Muscle layer of duodenum (tissue), 2 donors: Measurements from ENCODE around the gene BTBD19.
"Not testable (repeated sequence)": the region's sequence is repeated elsewhere in the genome, so short reads cannot be mapped to it uniquely, and the experiment has no call there.

Experiments
- H3K27ac ChIP-seq: one replicate; pipeline ENCODE4 v1.7.0; 2013; ENCODE audit warnings: mild to moderate bottlenecking, low read length
- H3K27me3 ChIP-seq: one replicate; pipeline ENCODE4 v1.7.0; 2013; ENCODE audit warnings: low read depth, mild to moderate bottlenecking, control low read depth, low read length
- H3K36me3 ChIP-seq, 2 donors: one replicate each; pipeline ENCODE4 v1.7.0; 2013; ENCODE audit warnings: low read length in 2 of 2, control low read depth in 1 of 2, mild to moderate bottlenecking in 1 of 2; ENCODE audit not compliant: insufficient read depth in 2 of 2, control insufficient read depth in 1 of 2
- H3K4me1 ChIP-seq, 2 donors: one replicate each; pipeline ENCODE4 v1.7.0; 2013; ENCODE audit warnings: low read length in 2 of 2, mild to moderate bottlenecking in 2 of 2, control low read depth in 1 of 2, moderate library complexity in 1 of 2; ENCODE audit not compliant: insufficient read depth in 2 of 2, control insufficient read depth in 1 of 2
- H3K4me3 ChIP-seq, 2 donors: one replicate each; pipeline ENCODE4 v1.7.0; 2013; ENCODE audit warnings: low read length in 2 of 2, low read depth in 1 of 2, mild to moderate bottlenecking in 1 of 2
- H3K9me3 ChIP-seq, 2 donors: one replicate each; pipeline ENCODE4 v1.7.0; 2013; ENCODE audit warnings: low read length in 2 of 2, control low read depth in 1 of 2, mild to moderate bottlenecking in 1 of 2; ENCODE audit not compliant: control insufficient read depth in 1 of 2
- donor health status: healthy.

Gene BTBD19

GRCh38 chr1:44835738-44836675 is 27.7 kb downstream of the BTBD19 start:
- Histone ChIP-seq H3K27me3 (no peaks in the 10 kb centered on the region), H3K36me3 (no peaks in the 10 kb centered on the region), H3K4me3 (no peak overlapping the region), H3K27ac (no peak overlapping the region), H3K9me3 (no peaks in the 10 kb centered on the region), H3K4me1 (no peaks in the 10 kb centered on the region)

GRCh38 chr1:44838294-44838693 is 30.0 kb downstream of the BTBD19 start:
- H3K4me3 ChIP-seq, H3K36me3 ChIP-seq, H3K9me3 ChIP-seq, H3K27ac ChIP-seq, H3K27me3 ChIP-seq, H3K4me1 ChIP-seq: not testable (repeated sequence)

- Histone ChIP-seq H3K4me1 (no peaks in the 10 kb centered on the region), H3K9me3 (no peaks in the 10 kb centered on the region), H3K36me3 (no peaks in the 10 kb centered on the region), H3K27ac (no peak overlapping the region), H3K4me3 (no peak overlapping the region), H3K27me3 (no peaks in the 10 kb centered on the region)
These were observed 31.3 kb downstream of the BTBD19 start for GRCh38 chr1:44839576-44839975.

DNA sequence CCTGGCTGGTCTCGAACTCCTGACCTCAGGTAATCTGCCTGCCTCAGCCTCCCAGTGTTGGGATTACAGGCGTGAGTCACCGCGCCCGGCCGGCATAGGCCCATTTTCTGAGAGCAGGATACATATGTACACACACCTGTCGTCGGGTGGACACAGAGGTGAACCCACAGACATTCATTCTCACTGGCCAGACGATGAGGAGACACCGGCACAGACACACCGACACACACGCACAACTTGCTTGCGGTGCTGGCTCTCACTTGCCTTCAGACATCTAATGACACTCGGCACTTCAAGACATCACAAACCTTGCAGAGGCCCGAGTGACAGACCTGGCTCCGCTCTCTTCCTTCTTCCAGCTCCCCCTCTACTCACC is 34.2 kb downstream of the BTBD19 start:
- Histone ChIP-seq H3K27ac (no peak overlapping the region), H3K36me3 (no peaks in the 10 kb centered on the region), H3K27me3 (no peaks in the 10 kb centered on the region), H3K4me3 (peak overlapping the region; percentile 26 to 68), H3K4me1 (no peaks in the 10 kb centered on the region), H3K9me3 (no peaks in the 10 kb centered on the region)

GRCh38 chr1:44842862-44843655 is 34.7 kb downstream of the BTBD19 start, which contains the start of gene PTCH2:
Gene PTCH2 (minus strand): TSS chr1:44843253. CDS start chr1:44842932, 321 bp downstream.
- Histone ChIP-seq H3K27ac (no peak within 1 kb of the TSS), H3K9me3 (no peaks in the 10 kb centered on the region), H3K27me3 (no peaks in the 10 kb centered on the region), H3K4me1 (peaks cover 0 to under 1% of the 10 kb centered on the region in 2 donors), H3K36me3 (no peaks in the 10 kb centered on the region), H3K4me3 (peak within 1 kb of the TSS; percentile 26 to 68)

GRCh38 chr1:44846985-44847384 is 38.7 kb downstream of the BTBD19 start:
- no peak overlapping the region for H3K27ac ChIP-seq
- peaks cover 4 to 8% of the 10 kb centered on the region in 2 donors for H3K36me3 ChIP-seq

DNA sequence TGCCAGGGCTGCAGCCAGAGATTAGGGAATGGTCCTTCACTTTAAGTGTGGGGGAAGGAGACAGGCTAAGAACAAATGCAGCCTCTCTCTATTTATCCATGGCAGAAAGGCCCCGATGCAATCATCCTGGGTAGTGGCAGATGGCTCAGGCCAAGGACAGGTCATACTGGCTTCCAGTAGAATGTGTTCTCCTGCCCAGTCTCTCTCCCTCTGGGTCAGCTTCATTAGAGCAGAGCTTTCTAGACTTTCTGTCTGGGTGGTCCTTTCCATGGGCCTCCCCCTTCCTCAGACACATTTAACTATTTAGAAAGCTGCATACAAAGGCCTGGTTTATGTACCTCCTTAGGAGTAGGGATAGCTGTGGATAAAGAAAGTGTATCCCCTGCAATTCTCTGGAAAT is 39.5 kb downstream of the BTBD19 start:
- Histone ChIP-seq H3K9me3 (no peaks in the 10 kb centered on the region), H3K4me3 (no peak overlapping the region), H3K36me3 (peaks cover 4 to 8% of the 10 kb centered on the region in 2 donors), H3K4me1 (peaks cover 0 to 16% of the 10 kb centered on the region in 2 donors), H3K27me3 (no peaks in the 10 kb centered on the region), H3K27ac (no peak overlapping the region)

More at GRCh38 chr1:44846985-44847384, 38.7 kb downstream of the BTBD19 start:
- Histone ChIP-seq H3K4me3 (no peak overlapping the region), H3K27me3 (no peaks in the 10 kb centered on the region), H3K4me1 (peaks cover 0 to 16% of the 10 kb centered on the region in 2 donors), H3K9me3 (no peaks in the 10 kb centered on the region)

DNA sequence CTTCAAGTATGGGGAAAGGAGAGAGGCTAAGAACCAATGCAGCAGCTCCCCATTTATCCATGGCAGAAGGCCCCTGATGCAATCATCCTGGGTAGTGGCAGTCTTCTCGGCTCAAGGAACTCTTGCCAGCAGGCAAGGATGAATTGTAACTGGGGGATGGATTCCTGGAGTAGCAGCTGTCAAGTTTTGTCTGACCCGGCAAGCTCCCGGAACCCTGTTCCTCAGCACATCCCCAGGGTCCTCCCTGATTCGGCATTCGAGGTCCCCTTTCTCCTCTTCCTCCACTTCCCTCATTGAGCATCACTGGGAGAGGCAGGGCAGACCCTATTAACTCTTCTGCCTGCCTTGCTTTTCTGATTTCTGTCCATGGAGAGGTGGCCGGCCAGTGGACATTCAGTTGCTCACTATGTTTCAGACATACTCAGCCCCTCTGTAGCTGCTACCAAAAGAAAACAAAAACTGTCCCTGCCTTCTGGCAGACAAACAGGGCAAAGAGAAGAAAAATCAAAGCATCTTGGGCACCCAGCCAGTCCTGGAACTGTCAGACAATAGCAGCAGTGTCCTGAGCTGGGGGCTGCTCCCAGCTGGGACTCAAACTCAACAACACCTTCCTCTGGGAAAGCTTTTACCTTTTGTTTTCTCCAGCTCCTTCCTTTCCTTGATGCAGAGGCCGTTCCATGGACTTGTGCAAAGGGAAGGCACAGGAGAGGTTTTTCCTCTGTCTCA is 40.3 kb downstream of the BTBD19 start:
- Histone ChIP-seq H3K4me3 (no peak overlapping the region), H3K27ac (no peak overlapping the region)

DNA sequence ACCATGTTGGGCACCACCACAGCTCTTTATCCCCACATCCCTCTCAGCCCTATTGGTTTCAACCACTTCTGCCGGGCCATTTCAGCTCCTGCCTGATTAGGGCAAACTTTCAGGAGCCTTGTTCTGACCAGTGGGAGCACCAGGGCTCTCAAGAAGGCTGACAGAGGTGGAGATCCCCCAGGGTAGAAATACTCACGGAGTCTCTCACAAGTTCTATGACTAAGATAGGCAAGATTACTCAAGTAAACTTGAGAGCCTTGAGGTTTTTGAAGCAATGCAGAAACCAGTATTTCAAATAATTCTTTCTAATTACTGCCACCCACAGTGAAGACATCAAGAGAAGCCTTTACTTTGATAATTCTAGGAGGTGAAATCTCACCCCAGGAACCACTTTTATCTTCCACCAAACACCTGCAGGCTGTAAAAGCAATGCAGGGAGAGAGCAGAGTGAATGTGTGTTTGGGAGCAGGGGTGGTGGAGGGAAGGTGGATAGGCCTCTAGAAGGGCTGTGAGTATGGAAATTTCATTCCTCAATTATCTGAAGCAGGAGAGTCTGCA is 41.3 kb downstream of the BTBD19 start:
- Histone ChIP-seq H3K9me3 (no peaks in the 10 kb centered on the region), H3K27me3 (no peaks in the 10 kb centered on the region), H3K27ac (no peak overlapping the region), H3K36me3 (peaks cover 4 to 8% of the 10 kb centered on the region in 2 donors), H3K4me1 (peaks cover 0 to 16% of the 10 kb centered on the region in 2 donors), H3K4me3 (no peak overlapping the region)

More for the DNA sequence above, 40.3 kb downstream of the BTBD19 start:
- H3K9me3 ChIP-seq, result no peaks in the 10 kb centered on the region
- H3K36me3 ChIP-seq, result peaks cover 4 to 8% of the 10 kb centered on the region in 2 donors
- H3K27me3 ChIP-seq, result no peaks in the 10 kb centered on the region
- H3K4me1 ChIP-seq, result peaks cover 0 to 16% of the 10 kb centered on the region in 2 donors

DNA sequence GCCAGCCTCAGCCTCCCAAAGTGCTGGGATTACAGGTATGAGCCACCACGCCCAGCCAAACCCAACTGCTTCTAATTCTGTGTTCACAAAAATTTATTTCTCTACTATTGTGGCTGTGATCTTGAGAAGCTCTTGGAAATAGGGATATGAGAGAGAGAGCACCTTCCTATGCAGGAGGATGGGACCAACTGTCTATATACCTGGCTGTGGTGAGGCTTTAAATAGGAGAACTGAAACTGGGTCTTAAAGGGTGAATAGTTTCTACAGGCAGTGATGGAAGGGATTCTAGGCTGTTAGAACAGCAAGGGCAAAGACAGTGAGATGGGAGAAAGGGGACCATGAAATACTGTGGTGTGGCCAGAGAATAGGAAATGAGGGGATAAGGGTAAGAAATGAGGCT is 43.0 kb downstream of the BTBD19 start:
- H3K27me3 ChIP-seq, result no peaks in the 10 kb centered on the region
- H3K4me3 ChIP-seq, result no peak overlapping the region
- no peak overlapping the region for H3K27ac ChIP-seq
- peaks cover 7 to 8% of the 10 kb centered on the region in 2 donors for H3K36me3 ChIP-seq
- peaks cover 0 to 16% of the 10 kb centered on the region in 2 donors for H3K4me1 ChIP-seq
- H3K9me3 ChIP-seq, result no peaks in the 10 kb centered on the region
